Keratinocyte (primary cell): ENCODE measurements around the gene TRO.

Experiments
- CTCF ChIP-seq, 3 experiments: IDR thresholded peaks in 1 of 3; conservative IDR thresholded peaks in 1 of 3; optimal IDR thresholded peaks in 1 of 3; 2 replicates in 2 of 3; 3 replicates in 1 of 3; pipeline versions ENCODE3 to v1.5.1; 2011; ENCODE audit warnings: low read length in 3 of 3, mild to moderate bottlenecking in 3 of 3, moderate library complexity in 2 of 3, control low read depth in 1 of 3, inconsistent platforms in 1 of 3; ENCODE audit not compliant: insufficient read depth in 2 of 3; ENCODE audit errors: extremely low read depth in 1 of 3
- EZH2 ChIP-seq: IDR thresholded peaks from one replicate; pipeline ENCODE4 v1.6.1; 2012; ENCODE audit warnings: inconsistent platforms, mild to moderate bottlenecking, low read length, moderate library complexity

DNA sequence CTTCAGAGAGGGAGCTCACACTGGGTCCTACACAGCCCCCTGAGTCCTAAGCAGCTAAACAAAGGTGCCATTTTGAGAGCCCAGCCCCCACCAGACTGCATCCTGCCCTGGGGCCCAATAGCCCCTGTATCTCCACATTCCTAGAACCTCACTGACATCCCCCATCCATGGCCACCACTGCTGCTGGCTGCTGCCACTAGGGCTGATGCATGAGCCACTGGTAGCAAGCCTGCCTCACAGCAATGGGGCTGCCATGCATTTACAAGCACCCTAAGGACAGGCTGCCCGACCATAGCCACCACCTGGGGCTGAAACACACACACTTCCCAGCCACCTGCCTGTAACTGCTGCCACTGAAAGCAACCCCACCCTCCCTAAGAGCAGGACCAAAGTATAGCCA is 26.5 kb upstream of the TRO start:
- TF ChIP-seq CTCF (optimal IDR thresholded peaks at IDR 0.05 in 1 of 3, IDR thresholded peaks at IDR 0.05 in 1 of 3, conservative IDR thresholded peaks at IDR 0.05 in 1 of 3; ENCODE audit: extremely low read depth in 1 of 3, insufficient read depth in 2 of 3, low read length in 3 of 3) = no peak
- TF ChIP-seq EZH2 = no peak
